ENCODE data around the gene TRMT2A.

The TRMT2A gene

GRCh38 chr22:20114506-20115475 lies 2.2 kb downstream of the TRMT2A start:
- Histone ChIP-seq H3K27ac (peak overlapping the region in 1 of 11 experiments; percentile 84; a peak in 1 of 22 replicates), H3K4me3 (peak overlapping the region in 4 of 10 experiments; percentile 83 to 98 (median 88); a peak in 5 of 20 replicates), H3K9ac (peak overlapping the region; percentile 88 to 100 (median 96)), H3K4me1 (peaks cover 29 to 47% (median 35%) of the 10 kb centered on the region in 10 experiments), H4K20me1 (peaks cover 0 to 87% (median 70%) of the 10 kb centered on the region in 11 experiments; a peak in 21 of 22 replicates), H3K4me2 (peak overlapping the region; percentile 96 to 99 (median 97); a peak in 19 of 22 replicates), H3K36me3 (peaks cover 60 to 81% (median 77%) of the 10 kb centered on the region in 11 experiments), H3K27me3 (no peaks in the 10 kb centered on the region), H3K9me3 (replicated peaks in 1 of 11) (no peaks in the 10 kb centered on the region)
- TF ChIP-seq Cebpa-rat (IDR thresholded peaks at IDR 0.05): no peak

- Histone ChIP-seq H3K9ac (peak overlapping the region in 10 of 11 experiments; percentile 17 to 100 (median 94); a peak in 11 of 22 replicates), H3K27ac (no peak overlapping the region), H3K36me3 (peaks cover 62 to 81% (median 77%) of the 10 kb centered on the region in 11 experiments), H3K9me3 (replicated peaks in 1 of 11) (no peaks in the 10 kb centered on the region), H3K27me3 (no peaks in the 10 kb centered on the region), H4K20me1 (peaks cover 0 to 87% (median 71%) of the 10 kb centered on the region in 11 experiments; a peak in 21 of 22 replicates), H3K4me1 (peaks cover 18 to 36% (median 25%) of the 10 kb centered on the region in 10 experiments), H3K4me3 (no peak overlapping the region), H3K4me2 (no peak overlapping the region)
- no peak for TF ChIP-seq Cebpa-rat (IDR thresholded peaks at IDR 0.05)
Measured at GRCh38 chr22:20113551-20114310, 3.3 kb downstream of the TRMT2A start.

- peaks cover 14 to 33% (median 21%) of the 10 kb centered on the region in 10 experiments for H3K4me1 ChIP-seq
- no peak overlapping the region for H3K4me2 ChIP-seq
- H3K9me3 ChIP-seq (replicated peaks in 1 of 11): no peaks in the 10 kb centered on the region
- peak overlapping the region in 10 of 11 experiments; percentile 0 to 68 (median 50); a peak in 13 of 22 replicates for H3K9ac ChIP-seq
- peaks cover 0 to 87% (median 75%) of the 10 kb centered on the region in 11 experiments; a peak in 21 of 22 replicates for H4K20me1 ChIP-seq
- no peak for TF ChIP-seq Cebpa-rat (IDR thresholded peaks at IDR 0.05)
- no peak overlapping the region for H3K4me3 ChIP-seq
- H3K36me3 ChIP-seq: peaks cover 71 to 85% (median 82%) of the 10 kb centered on the region in 11 experiments
- no peaks in the 10 kb centered on the region for H3K27me3 ChIP-seq
- peak overlapping the region in 1 of 11 experiments; percentile 50; a peak in 2 of 22 replicates for H3K27ac ChIP-seq
Measured at GRCh38 chr22:20112623-20113511, 4.2 kb downstream of the TRMT2A start.

- peaks cover 14 to 33% (median 21%) of the 10 kb centered on the region in 10 experiments for H3K4me1 ChIP-seq
- H4K20me1 ChIP-seq: peaks cover 0 to 94% (median 84%) of the 10 kb centered on the region in 11 experiments; a peak in 21 of 22 replicates
- peaks cover 80 to 94% (median 92%) of the 10 kb centered on the region in 11 experiments for H3K36me3 ChIP-seq
- H3K9me3 ChIP-seq (replicated peaks in 1 of 11): no peaks in the 10 kb centered on the region
- peak overlapping the region in 4 of 11 experiments; percentile 10 to 50 (median 25); a peak in 9 of 22 replicates for H3K27ac ChIP-seq
- H3K9ac ChIP-seq: peak overlapping the region; percentile 0 to 68 (median 49); a peak in 14 of 22 replicates
- TF ChIP-seq Cebpa-rat (IDR thresholded peaks at IDR 0.05): no peak
- no peak overlapping the region for H3K4me3 ChIP-seq
- H3K27me3 ChIP-seq: no peaks in the 10 kb centered on the region
- peak overlapping the region in 5 of 11 experiments; percentile 12 to 32 (median 31); a peak in 5 of 22 replicates for H3K4me2 ChIP-seq
Measured at GRCh38 chr22:20111689-20112622, 5.1 kb downstream of the TRMT2A start.

- H3K27ac ChIP-seq: no peak overlapping the region
- H3K9ac ChIP-seq: peak overlapping the region in 3 of 11 experiments; percentile 9 to 63 (median 14); a peak in 4 of 22 replicates
- no peaks in the 10 kb centered on the region for H3K27me3 ChIP-seq
- TF ChIP-seq Cebpa-rat (IDR thresholded peaks at IDR 0.05): no peak
- peaks cover 88 to 100% (median 99%) of the 10 kb centered on the region in 11 experiments for H3K36me3 ChIP-seq
- H4K20me1 ChIP-seq: peaks cover 0 to 100% (median 92%) of the 10 kb centered on the region in 11 experiments; a peak in 21 of 22 replicates
- H3K4me1 ChIP-seq: peaks cover 12 to 30% (median 18%) of the 10 kb centered on the region in 10 experiments
- no peaks in the 10 kb centered on the region for H3K9me3 ChIP-seq (replicated peaks in 1 of 11)
- peak overlapping the region in 1 of 11 experiments; percentile 12; a peak in 1 of 22 replicates for H3K4me2 ChIP-seq
- no peak overlapping the region for H3K4me3 ChIP-seq
Measured at GRCh38 chr22:20111045-20111688, 5.9 kb downstream of the TRMT2A start.

GRCh38 chr22:20110359-20110985 lies 6.6 kb downstream of the TRMT2A start:
- Histone ChIP-seq H3K4me1 (peaks cover 5 to 23% (median 11%) of the 10 kb centered on the region in 10 experiments; a peak in 18 of 20 replicates), H3K27me3 (no peaks in the 10 kb centered on the region), H3K9me3 (replicated peaks in 1 of 11) (no peaks in the 10 kb centered on the region), H4K20me1 (peaks cover 0 to 100% (median 98%) of the 10 kb centered on the region in 11 experiments; a peak in 21 of 22 replicates), H3K4me3 (no peak overlapping the region), H3K4me2 (peak overlapping the region in 1 of 11 experiments; percentile 12; a peak in 1 of 22 replicates), H3K36me3 (peaks cover 95 to 100% (median 99%) of the 10 kb centered on the region in 11 experiments), H3K27ac (no peak overlapping the region), H3K9ac (peak overlapping the region in 4 of 11 experiments; percentile 9 to 63 (median 16); a peak in 3 of 22 replicates)
- TF ChIP-seq Cebpa-rat (IDR thresholded peaks at IDR 0.05): no peak
